Measurements from ENCODE around the gene MLKL.
A peak's percentile ranks its signal among the peaks of the same experiment; 100 is the strongest.
"Not testable (repeated sequence)": the region's sequence is repeated elsewhere in the genome, so short reads cannot be mapped to it uniquely, and the experiment has no call there.

MLKL gene

GRCh38 chr16:74682556-74682955, 18.1 kb downstream of the MLKL start:
- no peak overlapping the region for H3K4me3 ChIP-seq (ENCODE audit: low read depth, low read length)
- no peak for TF ChIP-seq CTCF (IDR thresholded peaks at IDR 0.05; ENCODE audit: insufficient read depth, low read depth, low read length, missing control alignments)
- DNase-seq (ENCODE audit: low read depth) = no peak

GRCh38 chr16:74680681-74681080, 20.0 kb downstream of the MLKL start:
- TF ChIP-seq CTCF (IDR thresholded peaks at IDR 0.05; ENCODE audit: insufficient read depth, low read depth, low read length, missing control alignments) = no peak
- no peak overlapping the region for H3K4me3 ChIP-seq (ENCODE audit: low read depth, low read length)
- no peak for DNase-seq (ENCODE audit: low read depth)

- DNase-seq (ENCODE audit: low read depth) = no peak
- no peak overlapping the region for H3K4me3 ChIP-seq (ENCODE audit: low read depth, low read length)
- no peak for TF ChIP-seq CTCF (IDR thresholded peaks at IDR 0.05; ENCODE audit: insufficient read depth, low read depth, low read length, missing control alignments)
Observed at GRCh38 chr16:74679983-74680382, 20.7 kb downstream of the MLKL start.

- H3K4me3 ChIP-seq (ENCODE audit: low read depth, low read length) = no peak overlapping the region
- no peak for DNase-seq (ENCODE audit: low read depth)
- no peak for TF ChIP-seq CTCF (IDR thresholded peaks at IDR 0.05; ENCODE audit: insufficient read depth, low read depth, low read length, missing control alignments)
Observed at GRCh38 chr16:74677868-74678267, 22.8 kb downstream of the MLKL start.

GRCh38 chr16:74673876-74674275, 26.8 kb downstream of the MLKL start:
- no peak for TF ChIP-seq CTCF (IDR thresholded peaks at IDR 0.05; ENCODE audit: insufficient read depth, low read depth, low read length, missing control alignments)
- H3K4me3 ChIP-seq (ENCODE audit: low read depth, low read length) = no peak overlapping the region
- DNase-seq (ENCODE audit: low read depth) = no peak

GRCh38 chr16:74668877-74669276, 31.8 kb downstream of the MLKL start:
- H3K4me3 ChIP-seq (ENCODE audit: low read depth, low read length); DNase-seq (ENCODE audit: low read depth): not testable (repeated sequence)

GRCh38 chr16:74667255-74667700, 33.4 kb downstream of the MLKL start:
- H3K4me3 ChIP-seq (ENCODE audit: low read depth, low read length) = peak overlapping the region; percentile 77
- DNase-seq (ENCODE audit: low read depth) = peak; percentile 47
- TF ChIP-seq CTCF (IDR thresholded peaks at IDR 0.05; ENCODE audit: insufficient read depth, low read depth, low read length, missing control alignments) = no peak
